WTC11 (cell line): Measurements from ENCODE around the gene KRT1. TPM values are rescaled to one million over a fixed set of nuclear protein-coding genes. Genes with fewer than 3 reads are reported as not detected.

Experiments
- ATAC-seq: fragments of 200-7000 bp; cut with Tn5 transposase; 2 replicates; pipeline ENCODE4 v1.10.0; 2021; ENCODE audit warnings: mild to moderate bottlenecking, moderate library complexity
- CTCF ChIA-PET: fragments of 300-600 bp; sonication (Branson Sonifier 250); formaldehyde crosslinking; loops from one replicate; lab custom pipeline; 2021; ENCODE audit warnings: antibody characterized with exemption; lab: Charles Lee
- POLR2A ChIA-PET: fragments of 350-600 bp; sonication (Branson Sonifier 250); formaldehyde crosslinking; loops from one replicate; lab custom pipeline; 2021; ENCODE audit warnings: antibody characterized with exemption; lab: Charles Lee
- DNase-seq: peaks from one replicate; pipeline ENCODE4 v3.0.0; 2021; ENCODE audit warnings: low spot score
- H3K27ac Mint-ChIP-seq: 2 replicates; pipeline ENCODE4 v1.8.0; 2021; ENCODE audit warnings: mixed read lengths
- H3K27me3 Mint-ChIP-seq: 2 replicates; pipeline ENCODE4 v1.8.0; 2021; ENCODE audit warnings: low read depth, mild to moderate bottlenecking, moderate library complexity, mixed read lengths
- H3K36me3 Mint-ChIP-seq: 2 replicates; pipeline ENCODE4 v1.8.0; 2021; ENCODE audit warnings: mixed read lengths
- H3K4me1 Mint-ChIP-seq: 2 replicates; pipeline ENCODE4 v1.8.0; 2022; ENCODE audit warnings: mixed read lengths
- H3K4me3 Mint-ChIP-seq: 2 replicates; pipeline ENCODE4 v1.8.0; 2021; ENCODE audit warnings: mild to moderate bottlenecking, moderate library complexity, mixed read lengths
- H3K9me3 Mint-ChIP-seq: 2 replicates; pipeline ENCODE4 v1.8.0; 2021; ENCODE audit warnings: mixed read lengths
- AFF4 ChIP-seq: sonication (generic); formaldehyde crosslinking; IDR thresholded peaks from 2 replicates; pipeline ENCODE4 v1.8.1; 2023; ENCODE audit warnings: mild to moderate bottlenecking, missing genetic modification reagents, borderline replicate concordance
- AR ChIP-seq: fragments of 250-450 bp; sonication (Bioruptor Pico); IDR thresholded peaks from 2 replicates; pipeline ENCODE4 v1.9.0; 2021; ENCODE audit warnings: mild to moderate bottlenecking
- ATF6 ChIP-seq: sonication (generic); formaldehyde crosslinking; IDR thresholded peaks from 2 replicates; pipeline ENCODE4 v1.8.1; 2023; ENCODE audit warnings: mild to moderate bottlenecking, missing genetic modification reagents
- CREM ChIP-seq: sonication (generic); formaldehyde crosslinking; IDR thresholded peaks from 2 replicates; pipeline ENCODE4 v1.8.1; 2022; ENCODE audit warnings: mild to moderate bottlenecking, missing genetic modification reagents, moderate library complexity
- E2F1 ChIP-seq: sonication (generic); formaldehyde crosslinking; IDR thresholded peaks from 2 replicates; pipeline ENCODE4 v1.8.0; 2022; ENCODE audit warnings: mild to moderate bottlenecking, missing genetic modification reagents
- E2F4 ChIP-seq: sonication (generic); formaldehyde crosslinking; IDR thresholded peaks from 2 replicates; pipeline ENCODE4 v1.8.1; 2022; ENCODE audit warnings: low read depth, mild to moderate bottlenecking, moderate library complexity, missing genetic modification reagents, borderline replicate concordance
- E2F5 ChIP-seq: sonication (generic); formaldehyde crosslinking; IDR thresholded peaks from 2 replicates; pipeline ENCODE4 v1.8.1; 2022; ENCODE audit warnings: mild to moderate bottlenecking, moderate library complexity, missing genetic modification reagents
- HMGA2 ChIP-seq: fragments of 250-450 bp; sonication (Bioruptor Pico); IDR thresholded peaks from 2 replicates; pipeline ENCODE4 v1.4.0; 2021; ENCODE audit warnings: mild to moderate bottlenecking, moderate library complexity
- MAX ChIP-seq: sonication (generic); formaldehyde crosslinking; IDR thresholded peaks from 2 replicates; pipeline ENCODE4 v1.8.0; 2022; ENCODE audit warnings: mild to moderate bottlenecking, missing genetic modification reagents
- MLX ChIP-seq: sonication (generic); formaldehyde crosslinking; IDR thresholded peaks from 2 replicates; pipeline ENCODE4 v1.8.1; 2023; ENCODE audit warnings: mild to moderate bottlenecking, missing genetic modification reagents, moderate library complexity
- NR3C1 ChIP-seq: sonication (generic); formaldehyde crosslinking; conservative IDR thresholded peaks from 2 replicates; pipeline ENCODE4 v1.8.1; 2023; ENCODE audit warnings: low read depth, mild to moderate bottlenecking, missing genetic modification reagents
- RELA ChIP-seq: sonication (generic); formaldehyde crosslinking; IDR thresholded peaks from 2 replicates; pipeline ENCODE4 v1.8.1; 2022; ENCODE audit warnings: missing genetic modification reagents, mild to moderate bottlenecking, borderline replicate concordance
- RORB ChIP-seq: fragments of 250-450 bp; sonication (Bioruptor Pico); IDR thresholded peaks from 2 replicates; pipeline ENCODE4 v1.9.0; 2021; ENCODE audit warnings: mild to moderate bottlenecking
- STAT6 ChIP-seq: sonication (generic); formaldehyde crosslinking; conservative IDR thresholded peaks from 2 replicates; pipeline ENCODE4 v1.8.1; 2023; ENCODE audit warnings: mild to moderate bottlenecking, low read depth, missing genetic modification reagents, moderate library complexity
- ZNF317 ChIP-seq: sonication (generic); formaldehyde crosslinking; IDR thresholded peaks from 2 replicates; pipeline ENCODE4 v1.8.1; 2023; ENCODE audit warnings: low read depth, mild to moderate bottlenecking, moderate library complexity, missing genetic modification reagents, borderline replicate concordance
- ZNF416 ChIP-seq: fragments of 250-450 bp; sonication (Bioruptor Pico); IDR thresholded peaks from 2 replicates; pipeline ENCODE4 v1.9.0; 2021; ENCODE audit warnings: mild to moderate bottlenecking, inconsistent platforms
- total RNA-seq: library from RNA; stranded (reverse); gene quantifications from 3 replicates; pipeline ENCODE4 v1.2.3, GENCODE V29; 2021

The KRT1 gene
- total RNA-seq, 1 experiment from 2014 or later, result not detected

- ChIA-PET POLR2A (no interaction called here), CTCF (no interaction called here)
- H3K27me3 Mint-ChIP-seq, result no peaks in the 10 kb centered on the region
- H3K9me3 Mint-ChIP-seq, result no peaks in the 10 kb centered on the region
- no peaks in the 10 kb centered on the region for H3K4me1 Mint-ChIP-seq
- H3K27ac Mint-ChIP-seq, result no peak overlapping the region
- no peak for ATAC-seq
- no peak for TF ChIP-seq E2F4
- no peak for TF ChIP-seq MLX (CRISPR knock-in tag)
- no peak for TF ChIP-seq RORB
- TF ChIP-seq NR3C1 (CRISPR knock-in tag), result no peak
- H3K4me3 Mint-ChIP-seq, result no peak overlapping the region
- DNase-seq, result no peak
- H3K36me3 Mint-ChIP-seq, result no peaks in the 10 kb centered on the region
Measured at GRCh38 chr12:52637299-52637698, 42.9 kb downstream of the KRT1 start.

GRCh38 chr12:52636592-52637258, 43.5 kb downstream of the KRT1 start:
- Mint-ChIP-seq H3K4me1 (no peaks in the 10 kb centered on the region), H3K36me3 (no peaks in the 10 kb centered on the region), H3K27me3 (no peaks in the 10 kb centered on the region), H3K27ac (peak overlapping the region; percentile 1; the same call in 1 of the 2 replicates), H3K4me3 (no peak overlapping the region), H3K9me3 (no peaks in the 10 kb centered on the region)
- ChIA-PET CTCF (no interaction called here), POLR2A (no interaction called here)
- no peak for ATAC-seq
- no peak for DNase-seq
- TF ChIP-seq ZNF317, result no peak
- no peak for TF ChIP-seq AR (CRISPR knock-in tag)
- TF ChIP-seq MLX (CRISPR knock-in tag), result no peak
- no peak for TF ChIP-seq HMGA2 (CRISPR knock-in tag)
- TF ChIP-seq AFF4 (CRISPR knock-in tag), result no peak
- TF ChIP-seq E2F5, result no peak
- TF ChIP-seq RORB, result no peak
- TF ChIP-seq ZNF416, result no peak
- TF ChIP-seq STAT6 (CRISPR knock-in tag), result no peak
- no peak for TF ChIP-seq CREM (CRISPR knock-in tag)
- no peak for TF ChIP-seq RELA (CRISPR knock-in tag)
- TF ChIP-seq E2F1 (CRISPR knock-in tag), result no peak
- no peak for TF ChIP-seq ATF6
- TF ChIP-seq MAX (CRISPR knock-in tag), result no peak
